Right ventricle myocardium inferior (tissue), 1 donor: Measurements from ENCODE around the gene CYFIP1. TPM values are rescaled to one million over a fixed set of nuclear protein-coding genes. Genes with fewer than 3 reads are reported as not detected.

Experiments
- ATAC-seq: fragments of 200-7000 bp; cut with Tn5 transposase; one replicate; pipeline ENCODE4 v1.9.1; 2020; ENCODE audit warnings: mild to moderate bottlenecking, moderate library complexity
- DNase-seq: peaks from one replicate; pipeline ENCODE4 v3.0.0; 2021; ENCODE audit errors: missing footprints
- intact Hi-C: fragments of 100-400 bp; cut with DNase I; formaldehyde crosslinking; loops from one replicate; pipeline ENCODE4 v1.11.0; 2022
- total RNA-seq: library from RNA; stranded (reverse); fragmentation: NEBNext Ultra II Directional; extraction: Animal tissue kit (Norgen Biotek cat#: 25700); gene quantifications from one replicate; pipeline ENCODE4 v1.2.1, GENCODE V29; 2021
- donor health status: DM: no; HTN: yes; CAD: no; lungs with severe emphysema.

CYFIP1 gene
- total RNA-seq, 1 donor from 2014 or later = 32.1 TPM

GRCh38 chr15:22933641-22934061 is 46.5 kb downstream of the CYFIP1 start:
- ATAC-seq (no peak), DNase-seq (no peak)
- intact Hi-C loops = loop anchor here (5.0 kb wide), 1 partner anchor 56 kb away; no protein-coding TSS in a partner anchor

GRCh38 chr15:22931784-22932536 is 48.2 kb downstream of the CYFIP1 start:
- DNase-seq = no peak

GRCh38 chr15:22930782-22931484 is 49.2 kb downstream of the CYFIP1 start:
- peak; percentile 79 for ATAC-seq
- DNase-seq = no peak
- intact Hi-C loops = loop anchor here (5.0 kb wide), 1 partner anchor 54 kb away; no protein-coding TSS in a partner anchor

More at GRCh38 chr15:22931784-22932536, 48.2 kb downstream of the CYFIP1 start:
- ATAC-seq = no peak
- intact Hi-C loops = loop anchor here (5.0 kb wide), 1 partner anchor 55 kb away; no protein-coding TSS in a partner anchor

- no peak for DNase-seq
- intact Hi-C loops = no loop called here
- ATAC-seq = no peak
Observed at GRCh38 chr15:22927761-22928160, 52.4 kb downstream of the CYFIP1 start.

GRCh38 chr15:22925875-22926274 is 54.3 kb downstream of the CYFIP1 start:
- intact Hi-C loops = no loop called here
- ATAC-seq (no peak), DNase-seq (no peak)

GRCh38 chr15:22922003-22922402 is 58.2 kb downstream of the CYFIP1 start:
- intact Hi-C loops = no loop called here
- no peak for ATAC-seq
- DNase-seq = no peak

- DNase-seq (no peak), ATAC-seq (no peak)
- intact Hi-C loops = loop anchor here (10.0 kb wide), 1 partner anchor 76 kb away; no protein-coding TSS in a partner anchor
Observed at GRCh38 chr15:22919171-22919570, 61.0 kb downstream of the CYFIP1 start.

- ATAC-seq = no peak
- intact Hi-C loops = loop anchor here (10.0 kb wide), 1 partner anchor 76 kb away; no protein-coding TSS in a partner anchor
- no peak for DNase-seq
Observed at GRCh38 chr15:22918596-22919140, 61.5 kb downstream of the CYFIP1 start.

- ATAC-seq = no peak
- intact Hi-C loops = loop anchor here (10.0 kb wide), 1 partner anchor 77 kb away; no protein-coding TSS in a partner anchor
- DNase-seq = no peak
Observed at GRCh38 chr15:22918056-22918455, 62.1 kb downstream of the CYFIP1 start.

- DNase-seq = no peak
- intact Hi-C loops = loop anchor here (10.0 kb wide), 1 partner anchor 77 kb away; no protein-coding TSS in a partner anchor
- no peak for ATAC-seq
Observed at GRCh38 chr15:22917556-22917955, 62.6 kb downstream of the CYFIP1 start.

- DNase-seq = no peak
- no peak for ATAC-seq
- intact Hi-C loops = loop anchor here (10.0 kb wide), 1 partner anchor 78 kb away; no protein-coding TSS in a partner anchor
Observed at GRCh38 chr15:22916606-22917350, 63.4 kb downstream of the CYFIP1 start.

- ATAC-seq = no peak
- intact Hi-C loops = loop anchor here (10.0 kb wide), 1 partner anchor 79 kb away; no protein-coding TSS in a partner anchor
Observed at GRCh38 chr15:22915866-22916515, 64.2 kb downstream of the CYFIP1 start.

GRCh38 chr15:22913646-22914380 is 66.4 kb downstream of the CYFIP1 start:
- intact Hi-C loops = loop anchor here (10.0 kb wide), 1 partner anchor 81 kb away; no protein-coding TSS in a partner anchor
- no peak for DNase-seq
- no peak for ATAC-seq

More at GRCh38 chr15:22915866-22916515, 64.2 kb downstream of the CYFIP1 start:
- no peak for DNase-seq

GRCh38 chr15:22912256-22912655 is 67.9 kb downstream of the CYFIP1 start:
- DNase-seq = no peak
- intact Hi-C loops = loop anchor here (10.0 kb wide), 1 partner anchor 83 kb away; no protein-coding TSS in a partner anchor
- ATAC-seq = no peak

GRCh38 chr15:22911306-22911705 is 68.9 kb downstream of the CYFIP1 start:
- no peak for DNase-seq
- no peak for ATAC-seq
- intact Hi-C loops = loop anchor here (10.0 kb wide), 1 partner anchor 83 kb away; no protein-coding TSS in a partner anchor

GRCh38 chr15:22908830-22909229 is 71.3 kb downstream of the CYFIP1 start:
- intact Hi-C loops = no loop called here
- ATAC-seq (no peak), DNase-seq (no peak)
